GM23338 (cell line): Measurements from ENCODE around the gene TSPO2. TPM values are rescaled to one million over a fixed set of nuclear protein-coding genes. Genes with fewer than 3 reads are reported as not detected.

Source experiments
- ATAC-seq: fragments of 200-7000 bp; cut with Tn5 transposase; 3 replicates; pipeline ENCODE4 v1.9.1; 2020
- DNase-seq: peaks from one replicate; pipeline ENCODE4 v3.0.0-alpha.2; 2015; ENCODE audit warnings: low spot score
- H2AFZ ChIP-seq: fragments of 200-600 bp; sonication (generic); 2 replicates; pipeline ENCODE4 v1.8.0; 2016; ENCODE audit warnings: antibody characterized with exemption, mild to moderate bottlenecking, moderate library complexity
- H3F3A ChIP-seq: fragments of 200-600 bp; sonication (generic); replicated peaks from 2 replicates; pipeline ENCODE4 v1.8.0; 2017; ENCODE audit warnings: antibody characterized with exemption, mixed run types, low read depth
- H3K27ac ChIP-seq: fragments of 200-600 bp; sonication (generic); 2 replicates; pipeline ENCODE4 v1.6.1; 2016; ENCODE audit warnings: low read depth
- H3K27me3 ChIP-seq: fragments of 200-600 bp; sonication (generic); 2 replicates; pipeline ENCODE4 v1.8.0; 2016; ENCODE audit warnings: mild to moderate bottlenecking, mixed run types, moderate library complexity; ENCODE audit not compliant: insufficient read depth
- H3K36me3 ChIP-seq: fragments of 200-600 bp; sonication (generic); 2 replicates; pipeline ENCODE4 v1.8.0; 2016; ENCODE audit warnings: mild to moderate bottlenecking; ENCODE audit not compliant: insufficient read depth
- H3K4me1 ChIP-seq: fragments of 200-600 bp; sonication (generic); 2 replicates; pipeline ENCODE4 v1.8.0; 2016; ENCODE audit warnings: mild to moderate bottlenecking, moderate library complexity; ENCODE audit not compliant: insufficient read depth
- H3K4me2 ChIP-seq: fragments of 200-600 bp; sonication (generic); 2 replicates; pipeline ENCODE4 v1.7.1; 2017; ENCODE audit warnings: mixed run types
- H3K4me3 ChIP-seq: fragments of 200-600 bp; sonication (generic); 2 replicates; pipeline ENCODE4 v1.6.1; 2016; ENCODE audit warnings: mixed run types
- H3K79me2 ChIP-seq: fragments of 200-600 bp; sonication (generic); replicated peaks from 2 replicates; pipeline ENCODE4 v1.8.0; 2017; ENCODE audit warnings: mild to moderate bottlenecking; ENCODE audit not compliant: insufficient read depth
- H3K9me2 ChIP-seq: fragments of 200-600 bp; sonication (generic); 2 replicates; pipeline ENCODE4 v1.8.0; 2017; ENCODE audit not compliant: insufficient read depth
- H4K20me1 ChIP-seq: fragments of 200-600 bp; sonication (generic); replicated peaks from 2 replicates; pipeline ENCODE4 v1.8.0; 2017; ENCODE audit warnings: mild to moderate bottlenecking; ENCODE audit not compliant: insufficient read depth
- H3K27ac Mint-ChIP-seq: 2 replicates; pipeline ENCODE4 v1.8.0; 2020; ENCODE audit warnings: inconsistent platforms, mild to moderate bottlenecking, moderate library complexity, mixed read lengths
- H3K27me3 Mint-ChIP-seq: 3 replicates; pipeline ENCODE4 v1.8.0; 2022; ENCODE audit warnings: low read depth, mild to moderate bottlenecking, moderate library complexity, mixed read lengths, inconsistent platforms; ENCODE audit not compliant: insufficient read depth, poor library complexity
- H3K36me3 Mint-ChIP-seq: 3 replicates; pipeline ENCODE4 v1.8.0; 2021; ENCODE audit warnings: low read depth, mild to moderate bottlenecking, inconsistent platforms, moderate library complexity, mixed read lengths
- H3K4me1 Mint-ChIP-seq: 3 replicates; pipeline ENCODE4 v1.8.0; 2020; ENCODE audit warnings: mild to moderate bottlenecking, inconsistent platforms, mixed read lengths
- H3K4me3 Mint-ChIP-seq: 3 replicates; pipeline ENCODE4 v1.8.0; 2021; ENCODE audit warnings: moderate library complexity, mild to moderate bottlenecking, inconsistent platforms, mixed read lengths
- H3K9me3 Mint-ChIP-seq: 3 replicates; pipeline ENCODE4 v1.8.0; 2020; ENCODE audit warnings: moderate library complexity, mild to moderate bottlenecking, inconsistent platforms, mixed read lengths
- CREB1 ChIP-seq: fragments of 250-450 bp; sonication (Bioruptor Pico); IDR thresholded peaks from 2 replicates; pipeline ENCODE4 v1.5.0; 2020; ENCODE audit warnings: low read depth, mild to moderate bottlenecking, moderate library complexity
- CTCF ChIP-seq, 2 experiments: fragments of 200-600 bp in 1 of 2; sonication (generic) in 1 of 2; conservative IDR thresholded peaks; 2 replicates each; pipeline versions ENCODE4 v1.5.1 to v1.6.1; 2016 to 2017; ENCODE audit warnings: antibody characterized with exemption in 2 of 2, low read depth in 2 of 2, mild to moderate bottlenecking in 2 of 2, moderate library complexity in 1 of 2
- ETS1 ChIP-seq: IDR thresholded peaks from 2 replicates; pipeline ENCODE4 v1.6.1; 2016; ENCODE audit warnings: antibody characterized with exemption
- EZH2 ChIP-seq: fragments of 200-600 bp; sonication (generic); IDR thresholded peaks from one replicate; pipeline ENCODE4 v1.8.0; 2017; ENCODE audit warnings: antibody characterized with exemption, mild to moderate bottlenecking, low read depth; ENCODE audit not compliant: unreplicated experiment
- EZH2phosphoT487 ChIP-seq: fragments of 200-600 bp; sonication (generic); IDR thresholded peaks from one replicate; pipeline ENCODE4 v1.8.1; 2018; ENCODE audit warnings: antibody characterized with exemption; ENCODE audit not compliant: unreplicated experiment
- JUNB ChIP-seq: IDR thresholded peaks from one replicate; pipeline ENCODE4 v1.6.1; 2016; ENCODE audit warnings: antibody characterized with exemption; ENCODE audit not compliant: unreplicated experiment
- NANOG ChIP-seq: IDR thresholded peaks from 2 replicates; pipeline ENCODE4 v1.6.1; 2016; ENCODE audit warnings: antibody characterized with exemption, borderline replicate concordance
- POLR2AphosphoS5 ChIP-seq: IDR thresholded peaks from 2 replicates; pipeline ENCODE4 v1.6.1; 2016; ENCODE audit warnings: antibody characterized with exemption, low read depth
- REST ChIP-seq: IDR thresholded peaks from one replicate; pipeline ENCODE4 v1.6.1; 2018; ENCODE audit warnings: antibody characterized with exemption; ENCODE audit not compliant: unreplicated experiment
- STAT1 ChIP-seq: IDR thresholded peaks from one replicate; pipeline ENCODE4 v1.6.1; 2016; ENCODE audit warnings: antibody characterized with exemption; ENCODE audit not compliant: unreplicated experiment
- ZNF114 ChIP-seq: fragments of 250-450 bp; sonication (Bioruptor Pico); IDR thresholded peaks from 2 replicates; pipeline ENCODE4 v1.5.0; 2020; ENCODE audit warnings: mild to moderate bottlenecking, moderate library complexity
- ZNF331 ChIP-seq: fragments of 250-450 bp; sonication (Bioruptor Pico); IDR thresholded peaks from 2 replicates; pipeline ENCODE4 v1.5.0; 2020; ENCODE audit warnings: low read depth, mild to moderate bottlenecking, moderate library complexity
- ZNF462 ChIP-seq: fragments of 250-450 bp; sonication (Bioruptor Pico); IDR thresholded peaks from 2 replicates; pipeline ENCODE4 v1.5.0; 2020; ENCODE audit warnings: mild to moderate bottlenecking, moderate library complexity
- polyA plus RNA-seq: library from polyadenylated mRNA; unstranded; fragments of >200 nt; fragmentation: Nextera tagmentation; extraction: Ambion mirVana; gene quantifications from 2 replicates; pipeline ENCODE4 v1.2.1, GENCODE V29; 2016
- total RNA-seq: library from RNA; depleted of rRNA; stranded (reverse); fragments of >200 nt; shearing (Covaris generic); gene quantifications from 2 replicates; pipeline ENCODE4 v1.2.3, GENCODE V29; 2014

The TSPO2 gene
- total and polyA plus RNA-seq, 2 experiments from 2014 or later, result 0.31 TPM; not detected in 1

- TF ChIP-seq ZNF114, result no peak
Measured at GRCh38 chr6:41049521-41049920, 7.3 kb downstream of the TSPO2 start (continued).

- H3K79me2 ChIP-seq, result no peaks in the 10 kb centered on the region
- TF ChIP-seq ETS1 (no peak), ZNF114 (no peak), STAT1 (no peak), CTCF (conservative IDR thresholded peaks at IDR 0.05; ENCODE audit: low read depth in 2 of 2) (no peak), EZH2phosphoT487 (no peak), POLR2AphosphoS5 (no peak), EZH2 (no peak), REST (no peak), JUNB (no peak), CREB1 (no peak), NANOG (no peak), ZNF462 (CRISPR knock-in tag) (no peak), ZNF331 (CRISPR knock-in tag) (no peak)
- no peak overlapping the region for H3K27ac ChIP-seq
- H3K9me3 Mint-ChIP-seq, result no peaks in the 10 kb centered on the region
- H3K4me3 ChIP-seq, result no peak overlapping the region
- H3K4me3 Mint-ChIP-seq, result no peak overlapping the region
- no peak overlapping the region for H2AFZ ChIP-seq
- ATAC-seq (no peak), DNase-seq (no peak)
- no peaks in the 10 kb centered on the region for H3F3A ChIP-seq
- no peaks in the 10 kb centered on the region for H3K27me3 ChIP-seq
- H3K36me3 Mint-ChIP-seq, result no peaks in the 10 kb centered on the region
- H3K4me2 ChIP-seq, result no peak overlapping the region
- H3K9me2 ChIP-seq, result no peaks in the 10 kb centered on the region
- no peaks in the 10 kb centered on the region for H4K20me1 ChIP-seq
- no peak overlapping the region for H3K27ac Mint-ChIP-seq
- H3K4me1 Mint-ChIP-seq, result peaks cover 19% of the 10 kb centered on the region
- H3K27me3 Mint-ChIP-seq, result peaks cover 4% of the 10 kb centered on the region
- H3K36me3 ChIP-seq, result no peaks in the 10 kb centered on the region
- H3K4me1 ChIP-seq, result peaks cover 12% of the 10 kb centered on the region
Measured at GRCh38 chr6:41049955-41050354, 7.7 kb downstream of the TSPO2 start.
